Ovary (tissue), 3 donors: ENCODE data around the gene ZNF100.

ENCODE experiments used
- CTCF ChIP-seq, 3 donors: fragments of 450-650 bp in 2 of 3; fragments of 200-600 bp in 1 of 3; IDR thresholded peaks; one replicate each; pipeline versions ENCODE4 v1.5.1 to v1.8.0; 2016 to 2022; ENCODE audit warnings: antibody characterized with exemption in 3 of 3, mild to moderate bottlenecking in 1 of 3
- EP300 ChIP-seq: sonication (generic); formaldehyde crosslinking; IDR thresholded peaks from one replicate; pipeline ENCODE4 v1.6.1; 2017; ENCODE audit warnings: antibody characterized with exemption
- donor health status: DM: no; HTN: no; CAD: no.

DNA sequence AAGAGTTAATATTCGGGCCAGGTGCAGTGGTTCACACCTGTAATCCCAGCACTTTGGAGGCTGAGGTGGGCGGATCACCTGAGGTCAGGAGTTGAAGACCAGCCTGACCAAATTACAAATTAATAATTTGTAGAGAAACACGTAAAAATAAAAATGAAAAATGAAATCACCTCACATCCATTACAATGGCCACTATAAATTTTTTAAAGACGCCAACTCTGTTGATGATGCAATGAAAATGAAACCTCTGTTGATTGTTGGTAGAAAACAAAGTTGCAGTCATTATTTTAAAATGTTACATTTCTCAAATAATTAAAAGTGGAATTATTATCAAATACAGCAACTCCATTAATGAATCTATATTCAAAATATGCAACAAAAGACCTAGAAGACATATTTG lies 26.8 kb downstream of the ZNF100 start:
- TF ChIP-seq CTCF (IDR thresholded peaks at IDR 0.05) (no peak), EP300 (no peak)
